Progenitor cell of endocrine pancreas (in vitro differentiated cells): ENCODE results near the gene SLC25A22. TPM values are rescaled to one million over a fixed set of nuclear protein-coding genes. Genes with fewer than 3 reads are reported as not detected.
A peak's percentile ranks its signal among the peaks of the same experiment; 100 is the strongest.

Source experiments
- DNase-seq: peaks from one replicate; pipeline ENCODE4 v3.0.0; 2021; ENCODE audit warnings: low spot score; ENCODE audit not compliant: unreplicated experiment
- H3K27ac Mint-ChIP-seq: 2 replicates; pipeline ENCODE4 v1.8.0; 2021; ENCODE audit warnings: mild to moderate bottlenecking, moderate library complexity, mixed read lengths
- H3K27me3 Mint-ChIP-seq: 2 replicates; pipeline ENCODE4 v1.8.0; 2021; ENCODE audit warnings: mixed read lengths
- H3K36me3 Mint-ChIP-seq: 2 replicates; pipeline ENCODE4 v1.8.0; 2022; ENCODE audit warnings: mixed read lengths; ENCODE audit not compliant: insufficient read depth
- H3K4me1 Mint-ChIP-seq: 2 replicates; pipeline ENCODE4 v1.8.0; 2021; ENCODE audit warnings: low read depth, mixed read lengths
- H3K4me3 Mint-ChIP-seq: 2 replicates; pipeline ENCODE4 v1.8.0; 2021; ENCODE audit warnings: low read depth, mild to moderate bottlenecking, moderate library complexity, mixed read lengths
- H3K9me3 Mint-ChIP-seq: 2 replicates; pipeline ENCODE4 v1.8.0; 2021; ENCODE audit warnings: low read depth, mixed read lengths
- total RNA-seq: library from RNA; stranded (reverse); gene quantifications from 2 replicates; pipeline ENCODE4 v1.2.1, GENCODE V29; 2021
- TF ChIP-seq, protein P1 (sequence below): fragments of 200-600 bp; sonication (generic); IDR thresholded peaks from one replicate; pipeline ENCODE4 v1.5.0; 2021; ENCODE audit warnings: antibody characterized with exemption, mild to moderate bottlenecking; ENCODE audit not compliant: unreplicated experiment

Gene SLC25A22
- total RNA-seq, 1 donor from 2014 or later = 40.5 TPM

- Mint-ChIP-seq H3K4me3 (no peak overlapping the region), H3K9me3 (no peaks in the 10 kb centered on the region)
- TF ChIP-seq, protein P1, sequence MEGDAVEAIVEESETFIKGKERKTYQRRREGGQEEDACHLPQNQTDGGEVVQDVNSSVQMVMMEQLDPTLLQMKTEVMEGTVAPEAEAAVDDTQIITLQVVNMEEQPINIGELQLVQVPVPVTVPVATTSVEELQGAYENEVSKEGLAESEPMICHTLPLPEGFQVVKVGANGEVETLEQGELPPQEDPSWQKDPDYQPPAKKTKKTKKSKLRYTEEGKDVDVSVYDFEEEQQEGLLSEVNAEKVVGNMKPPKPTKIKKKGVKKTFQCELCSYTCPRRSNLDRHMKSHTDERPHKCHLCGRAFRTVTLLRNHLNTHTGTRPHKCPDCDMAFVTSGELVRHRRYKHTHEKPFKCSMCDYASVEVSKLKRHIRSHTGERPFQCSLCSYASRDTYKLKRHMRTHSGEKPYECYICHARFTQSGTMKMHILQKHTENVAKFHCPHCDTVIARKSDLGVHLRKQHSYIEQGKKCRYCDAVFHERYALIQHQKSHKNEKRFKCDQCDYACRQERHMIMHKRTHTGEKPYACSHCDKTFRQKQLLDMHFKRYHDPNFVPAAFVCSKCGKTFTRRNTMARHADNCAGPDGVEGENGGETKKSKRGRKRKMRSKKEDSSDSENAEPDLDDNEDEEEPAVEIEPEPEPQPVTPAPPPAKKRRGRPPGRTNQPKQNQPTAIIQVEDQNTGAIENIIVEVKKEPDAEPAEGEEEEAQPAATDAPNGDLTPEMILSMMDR = no peak
Observed at GRCh38 chr11:761526-762108, 36.5 kb downstream of the SLC25A22 start.

DNA sequence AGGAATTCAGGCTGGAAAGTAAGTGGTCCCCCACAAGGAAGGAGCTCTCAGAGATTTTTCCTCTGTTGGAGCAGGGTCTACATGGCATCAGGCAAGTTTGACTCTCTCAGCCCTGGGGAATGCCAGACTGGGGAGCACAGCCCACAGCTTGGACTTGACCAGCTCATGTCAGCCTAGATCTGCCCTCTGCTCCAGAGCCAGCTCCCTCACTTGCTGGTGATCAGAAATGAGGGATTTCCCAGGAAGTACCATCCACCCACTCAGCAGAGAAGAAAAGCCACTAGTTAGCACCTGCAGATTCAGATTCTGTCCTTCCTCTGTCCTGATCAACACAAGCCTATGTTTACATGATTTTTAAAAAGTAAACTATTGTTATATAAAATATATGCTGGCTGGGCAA, 37.8 kb downstream of the SLC25A22 start:
- TF ChIP-seq, protein P1 = no peak
- H3K27me3 Mint-ChIP-seq = no peaks in the 10 kb centered on the region
- peaks cover 12% of the 10 kb centered on the region for H3K36me3 Mint-ChIP-seq
- H3K4me3 Mint-ChIP-seq = no peak overlapping the region
- DNase-seq = no peak
- H3K27ac Mint-ChIP-seq = no peak overlapping the region
- H3K9me3 Mint-ChIP-seq = no peaks in the 10 kb centered on the region
- H3K4me1 Mint-ChIP-seq = peaks cover 3% of the 10 kb centered on the region

More at GRCh38 chr11:761526-762108, 36.5 kb downstream of the SLC25A22 start:
- H3K27me3 Mint-ChIP-seq = no peaks in the 10 kb centered on the region
- peaks cover 12% of the 10 kb centered on the region for H3K36me3 Mint-ChIP-seq
- no peak overlapping the region for H3K27ac Mint-ChIP-seq
- no peak for DNase-seq
- no peaks in the 10 kb centered on the region for H3K4me1 Mint-ChIP-seq

DNA sequence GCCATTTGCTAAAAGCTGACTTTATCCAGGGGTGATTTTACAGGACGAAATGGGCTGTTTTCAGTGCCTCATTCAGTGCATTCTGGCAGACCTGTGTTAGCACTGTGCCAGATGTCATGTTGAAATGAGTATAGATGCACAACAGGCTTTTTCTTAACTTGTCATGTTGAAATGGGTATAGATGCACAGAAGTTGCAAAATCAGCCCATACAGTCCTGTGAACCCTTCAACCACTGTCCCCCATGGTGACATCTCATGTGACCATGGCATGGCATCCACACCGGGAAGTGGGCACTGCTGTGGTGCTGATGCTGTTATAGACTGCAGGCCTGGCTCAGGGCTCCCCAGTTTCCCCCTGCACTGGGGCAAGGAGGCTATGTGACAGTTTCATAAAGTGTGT, 48.4 kb downstream of the SLC25A22 start:
- TF ChIP-seq, protein P1 = no peak
- no peak overlapping the region for H3K27ac Mint-ChIP-seq
- H3K9me3 Mint-ChIP-seq = no peaks in the 10 kb centered on the region
- peak overlapping the region; percentile 44 for H3K4me3 Mint-ChIP-seq
- H3K4me1 Mint-ChIP-seq = peaks cover 11% of the 10 kb centered on the region
- H3K27me3 Mint-ChIP-seq = no peaks in the 10 kb centered on the region
- no peak for DNase-seq
- H3K36me3 Mint-ChIP-seq = no peaks in the 10 kb centered on the region

DNA sequence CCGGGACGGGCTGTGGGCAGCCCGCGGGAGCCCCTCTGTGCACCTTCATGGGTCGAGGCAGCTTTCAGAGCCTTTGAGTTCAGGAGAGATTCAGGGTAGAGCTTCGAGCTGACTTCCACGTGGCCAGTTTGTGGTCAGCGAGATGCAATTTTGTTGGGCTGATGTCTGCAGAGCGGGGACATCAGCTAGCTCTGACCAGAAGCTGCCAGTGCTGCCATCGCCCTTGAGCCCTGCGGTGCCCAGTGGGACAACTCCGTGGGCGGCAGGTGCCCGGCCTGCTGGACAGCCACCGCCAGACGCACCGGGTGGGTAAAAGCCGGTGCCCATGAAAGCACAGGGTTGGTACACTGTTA, 50.1 kb downstream of the SLC25A22 start:
- TF ChIP-seq, protein P1 = no peak
- H3K27ac Mint-ChIP-seq = peak overlapping the region; percentile 41
- no peaks in the 10 kb centered on the region for H3K9me3 Mint-ChIP-seq
- H3K27me3 Mint-ChIP-seq = peaks cover 5% of the 10 kb centered on the region
- peaks cover 11% of the 10 kb centered on the region for H3K4me1 Mint-ChIP-seq
- peak overlapping the region; percentile 80 for H3K4me3 Mint-ChIP-seq
- DNase-seq = no peak
- H3K36me3 Mint-ChIP-seq = no peaks in the 10 kb centered on the region

DNA sequence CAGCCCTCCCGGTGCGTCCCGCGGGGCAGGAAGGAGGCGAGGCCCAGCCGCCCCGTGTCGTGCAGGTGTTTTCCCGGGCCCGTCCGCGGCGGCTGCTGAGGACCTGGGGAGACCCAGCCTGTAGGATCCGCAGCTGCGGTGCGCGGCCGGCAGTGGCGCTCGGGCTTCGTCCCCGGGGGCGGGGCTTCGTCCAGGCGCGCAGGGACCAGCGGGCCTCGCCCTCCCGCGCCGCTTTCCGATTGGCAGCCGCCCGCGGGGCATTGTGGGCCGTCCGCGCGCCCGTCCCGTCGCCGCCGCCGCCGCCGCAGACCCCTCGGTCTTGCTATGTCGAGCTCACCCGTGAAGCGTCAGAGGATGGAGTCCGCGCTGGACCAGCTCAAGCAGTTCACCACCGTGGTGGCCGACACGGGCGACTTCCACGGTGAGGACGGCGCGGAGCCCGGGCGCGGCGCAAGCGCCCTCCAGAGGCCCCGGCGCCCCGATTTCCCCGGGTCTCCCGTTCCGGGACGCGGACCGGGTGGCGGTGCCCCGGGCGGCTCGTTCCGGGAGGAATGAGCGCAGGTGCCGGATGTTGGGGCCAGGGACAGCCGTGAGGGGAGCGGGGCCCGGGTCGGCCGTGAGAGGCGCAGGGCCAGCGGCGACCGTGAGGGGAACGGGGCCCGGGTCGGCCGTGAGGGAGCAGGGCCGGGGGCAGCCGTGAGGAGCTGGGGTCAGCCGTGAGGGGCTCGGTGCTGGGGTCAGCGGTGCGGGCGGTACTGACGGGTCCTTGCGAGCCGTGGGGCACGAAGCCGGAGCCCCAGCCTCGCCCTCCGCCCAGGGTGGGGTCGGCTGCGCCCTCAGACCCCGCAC, 50.7 kb downstream of the SLC25A22 start, which contains the start of gene TALDO1:
Gene TALDO1 (plus strand): TSS at position 307 of the 849 bp plus-strand sequence. CDS start 18 bp downstream, at position 325.
- Mint-ChIP-seq H3K27me3 (peaks cover 5% of the 10 kb centered on the region), H3K36me3 (no peaks in the 10 kb centered on the region), H3K27ac (peak within 1 kb of the TSS; percentile 49), H3K4me3 (peak within 1 kb of the TSS; percentile 80), H3K9me3 (no peaks in the 10 kb centered on the region), H3K4me1 (peaks cover 11% of the 10 kb centered on the region)
- DNase-seq = peak; percentile 93
- TF ChIP-seq, protein P1 = peak; percentile 17
